ENCODE results near the gene SYNGAP1.

The SYNGAP1 gene

DNA sequence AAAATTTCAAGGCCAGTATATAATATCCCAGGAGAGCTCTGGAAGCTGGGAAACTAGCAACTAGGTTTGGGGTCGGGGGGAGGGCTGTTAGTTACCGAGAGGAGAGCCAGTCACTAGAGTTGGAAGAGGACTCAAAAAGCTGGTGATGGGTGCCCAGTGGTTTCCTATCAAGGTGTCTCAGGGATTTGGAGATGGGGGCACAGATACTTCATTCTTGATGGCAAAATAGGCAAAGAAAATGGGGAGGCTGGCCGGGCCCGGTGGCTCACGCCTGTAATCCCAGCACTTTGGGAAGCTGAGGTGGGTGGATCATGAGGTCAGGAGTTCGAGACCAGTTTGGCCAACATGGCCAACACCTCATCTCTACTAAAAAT lies 8.2 kb upstream of the SYNGAP1 start:
- no peak for DNase-seq (ENCODE audit: insufficient read length, low spot score)
- no peak for TF ChIP-seq POLR2A (IDR thresholded peaks at IDR 0.05; ENCODE audit: low read depth, low read length)
- no peak for FAIRE-seq

DNA sequence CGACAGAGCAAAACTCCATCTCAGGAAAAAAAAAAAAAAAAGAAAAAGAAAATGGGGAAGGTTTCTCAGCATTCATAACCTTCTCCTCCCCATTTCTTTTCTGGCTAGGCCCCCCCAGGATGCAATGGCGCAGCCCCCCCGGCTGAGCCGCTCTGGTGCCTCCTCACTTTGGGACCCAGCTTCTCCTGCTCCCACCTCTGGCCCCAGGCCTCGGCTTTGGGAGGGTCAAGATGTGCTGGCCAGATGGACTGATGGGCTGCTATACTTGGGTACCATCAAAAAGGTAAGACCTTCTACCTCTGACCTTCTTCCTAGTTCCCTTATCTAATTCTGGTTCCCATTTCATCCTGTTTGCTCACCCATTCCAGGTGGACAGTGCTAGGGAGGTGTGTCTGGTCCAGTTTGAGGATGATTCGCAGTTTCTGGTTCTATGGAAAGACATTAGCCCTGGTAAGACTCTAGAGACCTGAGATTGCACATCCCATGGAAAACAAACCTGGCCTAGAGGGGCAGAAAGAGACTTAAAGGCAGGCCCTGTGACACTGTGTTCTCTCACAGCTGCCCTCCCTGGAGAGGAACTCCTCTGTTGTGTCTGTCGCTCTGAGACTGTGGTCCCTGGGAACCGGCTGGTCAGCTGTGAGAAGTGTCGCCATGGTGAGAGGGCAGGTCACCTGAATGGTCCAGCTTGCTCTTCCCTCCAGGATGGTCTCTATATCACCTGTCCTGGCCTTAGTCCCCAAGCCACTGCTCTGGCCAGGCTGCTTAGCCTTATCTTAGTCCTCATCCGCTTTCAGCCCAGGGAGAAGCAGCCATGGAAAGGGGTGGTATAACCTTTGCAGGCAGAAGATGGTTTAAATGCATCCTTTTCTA lies 7.5 kb upstream of the SYNGAP1 start:
- TF ChIP-seq POLR2A (IDR thresholded peaks at IDR 0.05; ENCODE audit: low read depth, low read length): no peak
- FAIRE-seq: no peak

DNA sequence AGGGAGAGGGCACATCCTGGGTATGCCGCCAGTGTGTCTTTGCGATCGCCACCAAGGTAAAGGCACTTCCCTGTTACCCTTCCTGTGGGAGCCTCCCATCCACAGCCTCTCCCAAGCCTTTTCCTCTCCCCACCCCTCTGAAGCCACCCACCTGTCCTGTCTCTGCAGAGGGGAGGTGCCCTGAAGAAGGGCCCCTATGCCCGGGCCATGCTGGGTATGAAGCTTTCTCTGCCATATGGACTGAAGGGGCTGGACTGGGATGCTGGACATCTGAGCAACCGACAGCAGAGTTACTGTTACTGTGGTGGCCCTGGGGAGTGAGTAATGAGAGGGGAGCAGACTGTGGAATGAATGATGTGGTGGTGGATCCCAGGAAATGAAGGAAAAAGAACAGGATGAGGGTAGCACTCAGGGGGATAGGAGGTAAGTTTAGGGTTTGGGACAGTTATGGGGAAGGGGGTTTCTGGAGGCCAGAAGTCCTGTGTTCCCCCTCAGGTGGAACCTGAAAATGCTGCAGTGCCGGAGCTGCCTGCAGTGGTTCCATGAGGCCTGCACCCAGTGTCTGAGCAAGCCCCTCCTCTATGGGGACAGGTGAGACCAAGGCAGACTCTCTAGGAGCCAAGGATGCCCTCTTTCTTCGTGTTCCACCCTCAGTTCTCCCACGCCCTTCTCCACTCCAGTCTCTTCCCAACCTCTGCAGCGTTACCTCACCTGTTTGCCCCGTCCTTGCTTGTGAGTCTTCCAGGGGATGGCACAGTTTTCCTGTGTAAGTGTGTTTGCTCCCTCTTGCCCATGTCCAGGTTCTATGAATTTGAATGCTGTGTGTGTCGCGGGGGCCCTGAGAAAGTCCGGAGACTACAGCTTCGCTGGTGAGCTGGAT lies 6.4 kb upstream of the SYNGAP1 start:
- FAIRE-seq: no peak
- DNase-seq (ENCODE audit: insufficient read length, low spot score): no peak
- no peak for TF ChIP-seq POLR2A (IDR thresholded peaks at IDR 0.05; ENCODE audit: low read depth, low read length)

More for the DNA sequence above, 7.5 kb upstream of the SYNGAP1 start:
- DNase-seq (ENCODE audit: insufficient read length, low spot score): no peak

DNA sequence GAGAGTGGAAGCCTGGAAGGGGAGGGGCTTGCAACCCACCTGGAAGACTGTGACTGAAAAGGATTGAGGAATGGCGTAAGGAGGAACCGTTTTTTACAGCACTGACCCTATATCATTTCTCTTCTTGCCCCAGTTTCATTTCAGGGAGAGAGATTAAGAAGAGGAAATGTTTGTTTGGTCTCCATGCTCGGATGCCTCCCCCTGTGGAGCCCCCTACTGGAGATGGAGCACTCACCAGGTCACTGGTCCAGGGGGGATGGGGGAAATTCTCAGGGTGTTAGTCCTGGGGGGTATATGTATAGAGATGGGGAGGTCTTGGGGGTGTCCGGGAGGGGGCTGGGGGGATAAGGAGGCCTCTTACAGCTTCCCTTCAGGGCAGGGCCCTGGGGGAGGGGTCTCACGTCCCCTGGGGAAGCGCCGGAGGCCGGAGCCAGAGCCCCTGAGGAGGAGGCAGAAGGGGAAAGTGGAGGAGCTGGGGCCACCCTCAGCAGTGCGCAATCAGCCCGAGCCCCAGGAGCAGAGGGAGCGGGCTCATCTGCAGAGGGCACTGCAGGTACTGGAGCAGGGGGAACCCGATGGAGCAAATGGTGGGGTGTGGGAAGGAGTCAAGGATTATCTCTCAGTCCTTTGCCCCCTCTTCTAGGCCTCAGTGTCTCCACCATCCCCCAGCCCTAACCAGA lies 5.1 kb upstream of the SYNGAP1 start:
- DNase-seq (ENCODE audit: insufficient read length, low spot score) (no peak), FAIRE-seq (no peak)
- no peak for TF ChIP-seq POLR2A (IDR thresholded peaks at IDR 0.05; ENCODE audit: low read depth, low read length)

GRCh38 chr6:33415831-33416230 lies 4.0 kb upstream of the SYNGAP1 start:
- no peak for TF ChIP-seq POLR2A (IDR thresholded peaks at IDR 0.05; ENCODE audit: low read depth, low read length)
- FAIRE-seq (no peak), DNase-seq (ENCODE audit: insufficient read length, low spot score) (no peak)

GRCh38 chr6:33416386-33417127 lies 3.3 kb upstream of the SYNGAP1 start:
- FAIRE-seq (no peak), DNase-seq (ENCODE audit: insufficient read length, low spot score) (no peak)
- no peak for TF ChIP-seq POLR2A (IDR thresholded peaks at IDR 0.05; ENCODE audit: low read depth, low read length)

DNA sequence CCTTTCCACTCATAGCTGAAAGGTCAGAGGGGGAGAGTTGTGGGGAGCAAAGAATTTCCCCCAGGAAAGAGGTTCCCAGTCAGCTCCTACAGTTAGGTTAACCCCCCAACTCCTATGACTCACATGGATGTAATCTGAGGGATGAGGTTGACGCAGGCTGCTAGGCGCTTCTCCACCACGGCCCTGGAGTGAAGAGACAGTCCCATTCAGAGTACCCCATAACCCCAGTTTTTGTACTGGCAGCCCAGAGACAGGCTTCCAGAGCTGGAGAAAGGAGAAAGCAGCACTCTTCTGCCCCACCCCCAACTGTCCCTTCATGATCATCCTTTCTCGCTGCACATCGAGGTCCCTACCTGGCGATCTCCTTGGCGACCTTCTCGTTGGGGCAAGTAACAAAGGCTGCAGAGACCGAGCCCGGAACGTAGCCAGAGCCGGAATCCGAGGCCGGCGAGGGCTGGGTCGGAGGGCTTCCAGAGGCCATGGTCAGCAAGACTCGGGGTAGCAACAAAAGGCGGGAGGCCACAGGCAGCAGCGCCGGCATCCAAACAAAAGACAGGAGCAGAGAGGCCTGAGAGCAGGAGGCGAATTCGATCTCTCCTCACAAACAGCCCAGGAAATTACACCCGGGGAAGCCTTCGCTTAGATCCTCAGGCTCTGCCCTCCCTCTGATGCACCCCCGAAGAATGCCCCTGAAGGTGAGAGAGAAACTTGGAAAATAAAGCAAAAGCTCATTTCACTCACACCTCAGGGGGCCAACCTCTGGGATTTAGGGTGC lies 2.5 kb upstream of the SYNGAP1 start:
- 0 out of 2 replicates have a peak, but pooled peaks have one; percentile 30 for TF ChIP-seq POLR2A (IDR thresholded peaks at IDR 0.05; ENCODE audit: low read depth, low read length)
- peak; percentile 84 for DNase-seq (ENCODE audit: insufficient read length, low spot score)
- FAIRE-seq: peak; percentile 33

DNA sequence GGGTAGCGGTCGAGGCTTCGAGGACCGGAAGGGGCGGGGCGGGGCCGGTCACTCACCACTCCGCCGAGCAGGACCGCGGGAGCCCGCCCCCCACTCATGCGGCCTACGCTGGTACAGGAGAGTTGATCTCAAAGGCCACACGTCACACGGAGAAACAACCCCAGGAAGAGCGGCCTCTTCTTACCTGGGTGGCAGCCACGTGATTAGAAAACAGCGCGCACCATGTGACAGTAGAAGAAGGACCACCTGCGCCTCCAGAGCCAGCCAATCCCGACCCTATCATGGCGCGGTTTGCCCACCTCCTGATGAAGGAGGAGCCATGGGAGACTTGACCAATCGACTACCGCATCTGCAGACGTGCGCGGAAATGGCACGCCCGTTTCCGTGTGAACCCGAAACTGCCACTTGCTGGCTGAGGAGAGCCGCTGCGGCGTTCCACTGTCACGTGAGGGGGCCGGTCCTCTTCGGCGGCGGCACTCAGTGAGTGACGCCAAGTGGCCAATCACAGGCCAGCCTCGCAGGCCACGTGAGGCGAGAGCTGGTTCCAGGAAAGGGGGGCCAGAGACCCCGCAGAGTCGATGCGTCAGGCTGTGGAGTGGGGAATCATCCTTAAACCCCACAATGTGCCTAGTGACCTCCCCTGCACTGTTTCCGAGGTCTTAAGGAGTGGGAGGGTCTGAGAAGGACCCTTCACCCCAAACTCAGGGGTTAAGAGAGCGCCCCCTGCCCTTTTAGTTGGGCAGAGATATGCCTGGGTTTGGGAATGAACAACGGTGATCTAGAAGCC lies 1.8 kb upstream of the SYNGAP1 start, which contains the start of gene CUTA:
Gene CUTA, minus strand, starts transcription at position 205 of the 787 bp plus-strand sequence. Its CDS starts 107 bp downstream, at position 98.
- no peak for TF ChIP-seq POLR2A (IDR thresholded peaks at IDR 0.05; ENCODE audit: low read depth, low read length)

GRCh38 chr6:33418690-33419291 lies 1.1 kb upstream of the SYNGAP1 start:
- FAIRE-seq (no peak), DNase-seq (ENCODE audit: insufficient read length, low spot score) (no peak)
- no peak for TF ChIP-seq POLR2A (IDR thresholded peaks at IDR 0.05; ENCODE audit: low read depth, low read length)

More for the DNA sequence above, 1.8 kb upstream of the SYNGAP1 start, which contains the start of gene CUTA:
- FAIRE-seq: peak; percentile 92
- peak; percentile 95 for DNase-seq (ENCODE audit: insufficient read length, low spot score)

GRCh38 chr6:33420491-33421343 lies 852 bp downstream of the SYNGAP1 start:
- no peak for TF ChIP-seq POLR2A (IDR thresholded peaks at IDR 0.05; ENCODE audit: low read depth, low read length)
- DNase-seq (ENCODE audit: insufficient read length, low spot score): no peak
- FAIRE-seq: no peak

- no peak for TF ChIP-seq POLR2A (IDR thresholded peaks at IDR 0.05; ENCODE audit: low read depth, low read length)
- DNase-seq (ENCODE audit: insufficient read length, low spot score): no peak
- FAIRE-seq: no peak
These were observed 1.4 kb downstream of the SYNGAP1 start for GRCh38 chr6:33421344-33421643.
